Right kidney (tissue), 1 donor: ENCODE results near the gene OBSCN.

Experiments
- DNase-seq: peaks from one replicate; pipeline ENCODE4 v3.0.0-alpha.2; 2016

OBSCN gene

DNA sequence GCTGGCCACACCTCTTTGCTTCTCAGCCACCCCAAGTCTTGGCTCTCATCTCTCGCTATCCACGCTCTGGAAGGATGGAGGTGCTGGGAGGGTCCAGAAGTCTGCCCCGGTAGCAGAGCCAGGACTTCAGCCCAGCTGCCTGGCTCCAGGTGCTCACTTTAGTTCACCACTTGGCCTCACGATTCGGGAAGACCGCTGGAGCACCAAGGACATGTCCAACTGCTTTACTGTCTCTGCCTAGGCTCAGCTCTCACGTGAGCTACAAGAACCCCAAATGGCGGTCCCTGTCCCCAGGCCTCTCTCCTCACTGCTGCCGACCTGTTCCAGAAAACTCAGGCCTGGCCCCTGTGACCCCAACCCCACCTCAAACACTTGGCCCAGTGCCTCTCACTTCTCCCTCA, 195.4 kb downstream of the OBSCN start:
- DNase-seq = no peak

DNA sequence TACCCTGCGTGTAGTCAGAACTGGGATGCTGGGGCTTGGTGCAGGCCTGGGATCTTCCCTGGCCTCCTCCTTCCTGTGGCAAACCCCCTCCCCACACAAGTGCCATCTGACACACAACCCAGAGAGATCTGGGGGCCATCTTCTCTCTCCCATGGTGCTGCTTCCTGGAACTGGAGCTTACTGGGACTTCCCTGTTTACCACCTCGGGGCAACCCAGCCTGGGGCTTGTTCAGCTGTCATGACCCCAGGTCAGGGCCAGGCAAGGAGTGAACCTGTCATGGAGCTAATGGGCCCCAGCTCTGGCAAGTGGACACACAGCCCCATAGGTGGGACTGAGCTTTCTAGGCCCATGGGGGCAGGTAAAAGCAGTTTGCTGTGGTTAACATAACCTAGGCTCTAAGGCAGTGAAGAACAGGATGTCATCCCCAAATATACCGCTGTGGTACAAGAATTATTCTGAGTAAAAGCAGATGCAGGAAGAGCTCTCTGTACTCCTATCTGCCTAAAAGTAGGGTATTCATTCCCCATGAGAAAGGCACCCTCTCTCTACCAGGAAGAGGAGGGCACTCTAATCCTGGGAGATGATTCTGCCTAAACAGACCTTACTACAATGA, 196.4 kb downstream of the OBSCN start:
- no peak for DNase-seq

GRCh38 chr1:228405200-228405978, 197.5 kb downstream of the OBSCN start:
- DNase-seq = no peak

DNA sequence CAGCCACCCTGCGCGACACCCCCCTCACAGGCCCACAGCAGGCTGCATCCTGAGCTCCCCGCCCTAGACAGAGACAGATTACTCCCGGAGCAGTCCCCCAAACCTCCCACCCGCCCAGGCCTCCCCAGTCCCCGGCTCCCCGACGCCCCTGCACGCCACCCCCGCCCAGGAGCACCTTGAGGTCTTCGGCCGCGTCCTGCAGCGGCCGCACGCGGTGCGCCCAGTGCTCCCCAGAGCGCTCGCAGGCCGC, 198.1 kb downstream of the OBSCN start:
- DNase-seq = no peak

- peak; percentile 64 for DNase-seq
Observed at GRCh38 chr1:228407106-228408040, 199.5 kb downstream of the OBSCN start.

- DNase-seq = no peak
Observed at GRCh38 chr1:228408041-228408868, 200.4 kb downstream of the OBSCN start.

DNA sequence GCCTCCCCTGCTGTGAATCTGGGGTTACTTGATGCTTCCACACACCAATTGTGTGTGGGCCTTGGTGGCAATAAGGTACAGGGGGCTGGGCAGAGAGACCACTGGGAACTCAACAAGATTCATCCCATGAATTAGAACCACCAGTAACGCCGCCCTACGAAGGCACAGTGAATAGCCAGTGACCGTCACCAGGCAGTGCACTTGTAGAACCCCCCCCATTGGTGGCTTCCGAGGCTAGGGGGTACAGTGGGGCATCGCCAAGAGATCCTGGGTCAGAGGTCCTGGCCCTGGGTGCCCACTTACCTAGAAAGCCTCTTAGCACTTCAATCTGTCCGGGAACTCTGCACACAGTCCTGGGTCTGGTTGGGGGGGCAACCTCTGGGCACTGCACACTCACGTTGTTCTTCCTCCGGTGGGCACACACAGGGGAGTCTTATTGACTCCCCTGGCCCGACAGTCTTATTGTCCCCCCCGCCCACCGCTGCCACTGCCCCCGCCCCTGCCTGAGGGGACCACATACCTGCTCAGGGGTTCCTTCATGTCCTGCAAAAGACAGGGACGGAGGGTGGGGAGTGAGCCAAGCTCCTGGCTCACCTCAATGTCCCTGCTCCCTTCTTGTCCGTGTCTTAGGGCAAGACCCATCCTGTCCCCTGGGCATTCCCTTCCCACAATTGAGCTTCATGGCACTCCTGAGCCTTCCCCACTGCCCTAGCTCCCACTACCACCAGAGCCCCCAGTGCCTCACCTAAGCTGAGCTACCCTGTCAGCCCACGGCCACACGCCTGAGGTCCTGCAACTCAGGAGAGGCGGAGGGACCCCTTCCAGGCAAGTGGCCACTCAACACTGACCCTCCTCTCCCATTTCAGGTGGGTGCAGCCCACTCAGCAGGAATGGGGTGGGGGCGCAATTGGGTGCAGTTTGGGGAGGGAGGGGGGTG, 201.3 kb downstream of the OBSCN start:
- no peak for DNase-seq

DNA sequence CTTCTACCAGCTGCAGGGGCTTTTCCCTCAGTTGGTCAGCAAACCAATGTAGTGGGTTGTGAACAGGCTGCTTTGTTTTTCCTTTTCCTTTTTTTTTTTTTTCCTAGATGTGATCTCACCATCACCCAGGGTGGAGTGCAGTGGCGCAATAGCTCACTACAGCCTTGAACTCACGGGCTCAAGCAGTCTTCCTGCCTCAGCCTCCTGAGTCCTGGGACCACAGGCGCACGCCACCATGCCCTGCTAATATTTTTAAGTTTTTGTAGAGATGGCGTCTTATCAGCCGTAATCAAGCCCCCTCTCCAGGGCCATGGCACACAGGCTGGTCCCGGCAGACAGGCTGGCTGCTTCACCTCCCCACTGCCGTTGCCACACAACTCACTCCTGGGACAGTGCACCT, 202.2 kb downstream of the OBSCN start:
- no peak for DNase-seq

- DNase-seq = no peak
Observed at GRCh38 chr1:228410671-228411070, 202.8 kb downstream of the OBSCN start.

- no peak for DNase-seq
Observed at GRCh38 chr1:228411121-228411520, 203.3 kb downstream of the OBSCN start.

- DNase-seq = no peak
Observed at GRCh38 chr1:228411548-228412430, 203.9 kb downstream of the OBSCN start.

GRCh38 chr1:228413241-228414010, 205.6 kb downstream of the OBSCN start:
- DNase-seq = no peak

GRCh38 chr1:228414511-228415211, 206.8 kb downstream of the OBSCN start:
- no peak for DNase-seq

DNA sequence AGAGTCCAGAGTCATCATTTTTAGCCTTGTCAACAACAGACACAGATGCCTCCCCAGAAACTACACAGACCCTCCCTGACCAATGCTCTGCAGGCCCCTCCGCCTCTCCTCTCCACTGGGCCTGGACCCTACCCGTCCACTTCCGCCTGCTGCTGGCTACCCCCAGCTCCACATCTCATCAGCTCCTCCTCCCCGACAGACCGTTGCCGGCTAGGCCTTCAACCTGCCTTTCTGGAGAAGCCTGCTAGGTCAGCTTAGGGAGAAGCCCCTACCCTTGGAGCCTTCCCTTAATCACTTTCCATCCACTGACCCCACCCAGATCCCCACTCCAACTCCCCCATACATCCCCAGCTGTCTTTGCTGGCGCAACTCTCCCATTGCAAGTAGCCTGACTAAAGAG, 207.4 kb downstream of the OBSCN start:
- DNase-seq = no peak

- no peak for DNase-seq
Observed at GRCh38 chr1:228415853-228416216, 208.0 kb downstream of the OBSCN start.

GRCh38 chr1:228416217-228416933, 208.5 kb downstream of the OBSCN start, which contains the start of gene TRIM17:
Gene TRIM17 (minus strand): TSS chr1:228416861. CDS start chr1:228415072, 1,789 bp downstream.
- peak; percentile 76 for DNase-seq

GRCh38 chr1:228417061-228417460, 209.2 kb downstream of the OBSCN start:
- DNase-seq = no peak
